ENCODE data around the gene IQCH.

Gene IQCH

DNA sequence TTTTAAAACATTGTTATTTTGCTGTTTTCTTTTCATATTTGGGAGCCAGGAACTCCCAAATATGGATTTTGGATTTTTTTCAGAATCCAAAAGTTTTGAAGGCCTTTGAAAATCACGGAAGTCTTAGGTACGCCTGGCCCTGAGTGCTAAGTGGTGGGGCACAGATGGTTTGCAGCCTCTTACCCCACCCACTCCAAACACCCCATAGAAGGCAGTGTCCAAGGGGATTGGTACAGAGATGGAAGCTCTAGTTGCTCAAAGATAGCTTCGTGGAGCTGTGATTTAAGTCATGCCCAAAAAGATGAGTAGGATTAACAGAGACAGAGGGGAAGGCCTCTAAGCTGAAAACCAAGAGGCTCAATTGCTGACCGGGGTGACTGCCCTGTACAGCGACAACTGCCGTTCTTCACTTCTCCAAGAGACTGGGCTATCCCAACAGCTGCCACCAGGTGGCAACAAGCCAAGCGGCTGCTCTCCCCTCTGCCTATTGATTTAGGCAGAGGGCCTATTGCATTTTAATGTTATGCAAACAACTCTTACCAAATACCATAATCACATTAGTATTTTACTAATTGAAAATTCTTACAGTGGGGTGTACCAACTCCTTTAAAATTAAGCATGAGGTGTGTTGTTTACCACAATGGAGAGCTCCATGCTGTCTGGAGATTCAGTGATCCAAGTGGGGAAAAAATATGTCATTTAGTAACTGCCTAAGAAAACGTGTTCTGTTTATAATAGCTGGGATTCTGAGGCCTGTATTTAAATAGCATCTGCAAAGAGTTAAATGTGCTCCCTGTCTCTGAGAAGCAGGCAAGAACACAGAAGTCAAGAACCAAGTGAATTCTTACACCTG lies 202.3 kb downstream of the IQCH start:
- peak; percentile 82 for DNase-seq

- DNase-seq, result no peak
Measured at GRCh38 chr15:67458331-67459029, 203.9 kb downstream of the IQCH start.

- DNase-seq, result no peak
Measured at GRCh38 chr15:67460521-67460920, 205.9 kb downstream of the IQCH start.

DNA sequence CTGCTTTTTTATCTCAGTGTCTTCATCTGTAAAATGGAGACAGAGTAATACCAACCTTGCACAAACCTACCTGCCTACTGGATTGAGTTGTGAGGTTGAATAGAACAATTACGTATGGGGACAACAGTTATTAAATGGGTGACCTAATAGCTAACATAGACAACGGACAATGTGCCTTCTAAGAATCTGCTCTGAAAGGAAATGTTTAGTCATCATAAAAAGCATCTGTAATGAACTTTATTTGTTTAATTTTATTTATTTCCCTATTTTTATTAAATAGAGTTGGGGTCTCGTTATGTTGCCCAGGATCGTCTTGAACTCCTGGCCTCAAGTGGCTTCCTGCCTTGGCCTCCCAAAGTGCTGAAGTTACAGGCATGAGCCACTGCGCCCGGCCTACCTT lies 207.1 kb downstream of the IQCH start:
- DNase-seq, result no peak

DNA sequence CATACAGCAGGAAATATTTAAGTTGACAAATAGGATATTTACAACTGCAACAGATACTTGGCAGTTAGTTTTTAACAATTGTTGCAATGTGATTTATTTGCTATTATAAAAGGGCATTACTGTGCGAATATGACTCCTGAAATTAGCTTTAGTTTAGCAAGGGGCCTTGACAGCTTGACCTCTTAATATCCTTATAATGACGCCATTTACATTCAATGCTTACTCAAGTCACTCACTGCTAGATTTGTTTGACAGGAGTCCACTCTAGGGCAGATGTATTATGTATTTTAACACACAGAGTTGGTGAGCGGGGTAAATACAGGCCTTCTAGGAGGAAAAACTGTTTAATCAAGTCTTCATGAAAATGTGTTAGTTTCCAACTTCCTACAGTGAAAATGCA lies 208.3 kb downstream of the IQCH start:
- no peak for DNase-seq

GRCh38 chr15:67463488-67463887 lies 208.9 kb downstream of the IQCH start:
- no peak for DNase-seq

GRCh38 chr15:67465196-67465952 lies 210.8 kb downstream of the IQCH start:
- no peak for DNase-seq

DNA sequence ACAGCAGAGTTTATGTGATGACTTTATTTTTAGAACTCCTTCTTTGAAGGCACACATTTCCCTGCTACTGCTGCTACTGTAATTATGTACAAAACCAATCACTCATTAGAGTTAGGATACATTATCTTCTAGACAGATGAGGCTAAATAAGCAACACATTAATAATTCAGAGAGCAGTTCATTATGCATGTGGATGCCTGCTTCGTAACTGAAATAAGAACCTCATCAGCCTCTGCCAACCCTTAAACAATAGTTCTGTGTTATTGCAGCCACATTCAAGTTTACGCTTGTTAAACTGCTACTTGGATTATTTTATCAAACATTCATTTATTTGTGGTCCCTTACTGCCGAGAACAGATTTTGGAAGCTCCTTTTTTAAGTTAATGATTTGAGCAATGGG lies 213.8 kb downstream of the IQCH start:
- DNase-seq, result no peak

GRCh38 chr15:67469680-67470079 lies 215.1 kb downstream of the IQCH start:
- DNase-seq, result no peak

DNA sequence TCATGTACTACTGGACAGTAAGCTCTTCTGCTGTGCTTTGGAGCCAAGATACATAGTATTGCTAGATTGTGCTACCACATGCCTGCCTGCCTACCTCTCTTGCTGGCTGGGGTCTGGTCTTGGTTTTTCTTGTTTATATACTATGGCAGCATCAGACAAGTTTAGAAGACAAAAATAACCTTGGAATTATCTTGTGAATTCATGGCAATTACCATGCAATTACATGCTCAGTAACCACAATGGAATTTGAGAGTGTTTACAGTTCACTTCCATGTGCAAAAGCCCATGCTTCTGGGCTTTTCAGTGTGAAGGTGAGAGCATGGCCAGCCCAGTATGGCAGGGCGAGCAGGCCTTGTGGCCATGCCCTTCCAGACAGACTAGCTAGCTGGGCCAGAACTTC lies 218.4 kb downstream of the IQCH start:
- no peak for DNase-seq

DNA sequence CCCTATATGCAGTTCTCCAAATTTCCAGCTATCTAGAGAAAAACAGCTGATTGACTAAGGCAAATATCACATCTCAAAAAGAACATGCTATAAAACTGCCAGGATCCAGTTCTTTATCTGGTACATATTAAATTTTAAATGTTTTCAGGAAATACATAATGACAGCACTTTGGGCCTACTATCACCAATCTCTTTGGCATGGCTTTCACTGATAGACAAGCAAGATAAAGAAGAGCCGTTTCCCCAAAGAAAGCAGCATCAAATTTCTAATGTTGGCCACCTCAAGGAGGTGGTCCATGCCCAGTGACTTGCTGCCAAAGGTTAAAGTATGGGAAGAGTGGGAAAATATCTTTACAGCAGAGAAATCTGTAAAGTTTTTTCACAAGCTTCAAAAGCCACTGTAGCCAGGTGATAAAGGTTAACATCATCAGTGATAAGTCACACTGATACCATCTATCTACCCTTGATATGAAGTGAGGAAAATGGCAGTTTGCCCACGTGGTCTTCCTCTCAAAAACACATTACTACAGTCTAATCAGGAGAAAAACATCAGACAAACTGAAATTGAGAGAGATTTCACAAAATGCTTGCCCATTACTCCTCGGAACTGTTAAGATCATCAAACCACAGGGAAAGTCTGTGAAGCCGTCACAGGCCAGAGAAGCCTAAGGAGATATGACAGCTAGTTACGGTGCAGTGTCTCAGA lies 220.0 kb downstream of the IQCH start:
- DNase-seq, result no peak

GRCh38 chr15:67479781-67480505 lies 225.4 kb downstream of the IQCH start:
- no peak for DNase-seq

DNA sequence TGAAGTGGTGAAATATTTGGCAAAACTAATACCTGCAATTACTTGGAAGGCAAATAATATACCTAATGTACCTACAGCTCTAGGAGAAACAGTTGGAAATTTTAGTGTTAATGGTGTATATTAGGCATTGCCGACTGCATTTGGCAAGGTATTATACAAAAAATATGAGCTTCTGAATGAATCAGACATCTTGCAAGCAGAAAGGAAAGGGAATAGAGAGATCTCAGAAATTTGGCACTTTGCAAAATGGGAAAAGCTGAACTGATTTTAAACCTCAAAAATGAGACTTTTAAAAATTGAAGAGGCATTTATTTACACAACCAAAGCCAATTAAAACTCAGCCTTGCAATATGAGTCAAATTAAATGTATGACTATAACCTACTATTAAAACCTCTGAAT lies 226.2 kb downstream of the IQCH start:
- DNase-seq, result no peak

DNA sequence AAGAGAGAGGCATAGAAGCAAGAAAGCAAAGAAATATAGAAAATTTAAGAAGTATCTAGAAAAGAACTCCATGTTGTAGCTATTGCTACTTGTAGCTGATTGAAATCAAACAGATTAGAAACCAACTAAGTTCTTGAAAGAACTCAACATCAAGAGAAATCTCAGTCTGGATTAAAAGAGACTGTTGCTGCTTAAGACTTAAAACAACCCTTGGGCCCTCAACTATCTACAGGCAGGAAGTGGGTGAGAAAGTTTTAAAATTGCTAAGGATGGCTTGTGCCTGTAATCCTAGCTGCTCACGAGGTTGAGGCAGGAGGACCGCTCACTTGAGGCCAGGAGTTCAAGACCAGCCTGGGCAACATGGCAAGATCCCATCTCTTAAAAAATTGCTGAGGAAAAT lies 227.1 kb downstream of the IQCH start:
- no peak for DNase-seq

GRCh38 chr15:67495585-67495984 lies 241.0 kb downstream of the IQCH start:
- DNase-seq, result no peak

- DNase-seq, result peak; percentile 25
Measured at GRCh38 chr15:67501177-67501835, 246.7 kb downstream of the IQCH start.

DNA sequence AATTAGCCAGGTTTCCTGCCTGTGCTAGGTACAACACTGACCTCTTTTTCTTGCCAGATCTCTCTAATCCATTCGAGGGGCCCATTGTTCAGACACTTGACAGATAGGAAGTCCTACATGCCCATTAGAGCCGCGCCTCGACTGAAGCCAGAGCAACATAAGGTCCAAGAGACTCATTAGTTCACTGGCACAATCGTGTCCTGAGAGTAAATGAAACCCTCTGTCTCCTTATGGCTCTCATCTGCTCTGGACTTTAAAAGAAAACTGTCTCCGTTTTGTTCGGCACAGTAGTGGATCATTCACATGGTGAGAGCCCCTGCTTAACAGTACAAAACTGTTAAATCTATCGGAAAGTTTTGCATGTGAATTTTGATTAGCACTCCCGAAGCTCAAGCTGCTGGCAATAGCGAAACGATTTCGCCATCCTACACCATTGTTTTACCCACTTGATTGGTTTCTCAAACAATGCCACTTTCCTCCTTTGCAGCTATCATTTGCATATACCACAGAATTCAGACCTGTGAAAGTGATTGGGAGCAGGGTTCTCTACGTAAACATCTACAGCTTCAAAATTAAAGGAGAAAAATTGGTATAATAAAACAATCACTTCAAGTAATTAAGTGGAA lies 247.4 kb downstream of the IQCH start:
- no peak for DNase-seq

DNA sequence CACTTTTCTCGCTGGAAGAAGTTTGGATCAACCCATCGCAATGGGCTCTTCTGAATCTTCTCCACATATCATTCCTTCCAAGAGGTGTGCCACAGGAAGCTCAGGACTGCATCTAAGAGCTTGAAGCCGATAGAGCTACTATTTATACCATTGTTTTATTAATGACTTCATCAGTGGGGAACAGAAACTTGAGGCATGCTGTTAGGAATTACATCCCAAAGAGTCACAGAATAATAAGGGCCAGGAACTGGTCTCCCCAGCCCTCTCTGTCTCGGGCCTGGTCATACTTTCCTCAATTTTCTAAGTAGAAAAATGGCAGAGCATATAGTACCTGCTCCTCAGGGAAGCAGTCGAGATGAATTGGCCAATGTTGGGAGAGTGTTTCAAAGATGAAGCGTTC lies 249.5 kb downstream of the IQCH start:
- DNase-seq, result no peak

- DNase-seq, result peak; percentile 10
Measured at GRCh38 chr15:67504796-67505195, 250.2 kb downstream of the IQCH start.

DNA sequence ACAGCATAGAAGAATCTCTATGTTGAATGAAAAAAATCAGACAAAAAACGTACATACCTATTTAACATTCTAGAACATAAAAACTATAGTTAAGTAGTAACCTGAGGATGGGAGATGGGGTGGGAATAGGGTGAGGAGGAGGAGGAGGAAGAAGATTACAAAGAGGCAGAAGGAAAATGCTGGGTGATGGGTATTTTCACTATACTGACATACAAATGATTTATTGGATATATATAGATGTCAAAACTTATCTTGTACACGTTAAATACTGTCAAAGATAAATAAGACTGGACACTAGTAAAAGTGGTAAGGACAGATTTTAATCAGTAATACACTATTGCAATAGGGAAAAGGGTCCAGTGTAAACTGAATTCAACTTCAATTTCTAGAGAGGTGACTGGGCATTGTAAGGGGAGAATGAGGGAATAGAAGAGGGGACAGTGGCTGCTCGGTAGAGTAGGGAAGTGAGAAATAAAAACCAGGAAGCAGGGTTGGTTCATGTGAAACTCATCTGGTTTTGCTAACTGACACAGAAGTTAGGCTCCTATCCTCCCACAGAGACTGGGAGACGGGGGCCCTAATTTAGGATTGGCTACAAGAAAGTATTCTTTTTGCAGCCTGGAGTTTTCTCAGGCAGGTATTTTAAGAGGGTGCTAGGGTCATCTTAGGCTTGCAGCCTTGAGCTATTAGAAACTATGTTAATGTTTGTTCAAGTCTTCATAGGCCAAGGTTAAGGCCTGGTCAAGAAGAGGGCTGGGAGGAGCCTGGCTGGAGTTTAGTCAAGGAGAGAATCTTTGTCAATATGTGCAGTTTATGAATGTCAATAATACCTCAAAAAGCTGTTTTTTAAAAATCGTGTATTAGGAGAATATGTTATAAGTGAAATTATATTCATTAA lies 251.3 kb downstream of the IQCH start:
- DNase-seq, result peak; percentile 75
